H9 (cell line): ENCODE measurements around the gene CDS2. TPM values are rescaled to one million over a fixed set of nuclear protein-coding genes. Genes with fewer than 3 reads are reported as not detected.

Experiments used
- DNase-seq: peaks from one replicate; pipeline ENCODE4 v3.0.0-alpha.2; 2017
- H2AFZ ChIP-seq: one replicate; pipeline ENCODE4 v1.6.1; 2013; ENCODE audit warnings: mild to moderate bottlenecking, low read length, control low read depth, moderate library complexity
- H2AK5ac ChIP-seq: 2 replicates; pipeline ENCODE4 v1.6.1; 2013; ENCODE audit warnings: low read length, control low read depth, mixed read lengths; ENCODE audit not compliant: insufficient read length
- H2BK120ac ChIP-seq: one replicate; pipeline ENCODE4 v1.6.1; 2013; ENCODE audit warnings: low read depth, mild to moderate bottlenecking, low read length, control low read depth, inconsistent platforms; ENCODE audit not compliant: poor library complexity, severe bottlenecking
- H2BK12ac ChIP-seq: 2 replicates; pipeline ENCODE4 v1.6.1; 2013; ENCODE audit warnings: low read length, control low read depth, mixed read lengths, low read depth; ENCODE audit not compliant: insufficient read length
- H2BK15ac ChIP-seq: 2 replicates; pipeline ENCODE4 v1.6.1; 2013; ENCODE audit warnings: low read depth, low read length, control low read depth
- H2BK20ac ChIP-seq: one replicate; pipeline ENCODE4 v1.6.1; 2013; ENCODE audit warnings: low read depth, mild to moderate bottlenecking, low read length, control low read depth, inconsistent platforms; ENCODE audit not compliant: poor library complexity, severe bottlenecking
- H2BK5ac ChIP-seq: 2 replicates; pipeline ENCODE4 v1.6.1; 2013; ENCODE audit warnings: low read length, control low read depth, mixed read lengths; ENCODE audit not compliant: insufficient read length
- H3K14ac ChIP-seq: 2 replicates; pipeline ENCODE4 v1.6.1; 2013; ENCODE audit warnings: low read length, control low read depth; ENCODE audit not compliant: insufficient read depth
- H3K18ac ChIP-seq: 2 replicates; pipeline ENCODE4 v1.6.1; 2013; ENCODE audit warnings: low read depth, mild to moderate bottlenecking, mixed read lengths, low read length, control low read depth; ENCODE audit not compliant: insufficient read length
- H3K23ac ChIP-seq: 2 replicates; pipeline ENCODE4 v1.6.1; 2013; ENCODE audit warnings: low read length, control low read depth, mixed read lengths, low read depth; ENCODE audit not compliant: insufficient read length
- H3K23me2 ChIP-seq: 2 replicates; pipeline ENCODE4 v1.6.1; 2013; ENCODE audit warnings: low read depth, mild to moderate bottlenecking, mixed read lengths, low read length, control low read depth; ENCODE audit not compliant: insufficient read length, poor library complexity, severe bottlenecking
- H3K27ac ChIP-seq: 2 replicates; pipeline ENCODE4 v1.5.1; 2013; ENCODE audit warnings: low read length, control low read depth, mixed read lengths, low read depth; ENCODE audit not compliant: insufficient read length
- H3K27me3 ChIP-seq: 2 replicates; pipeline ENCODE4 v1.6.1; 2013; ENCODE audit warnings: low read length, control low read depth, inconsistent platforms; ENCODE audit not compliant: insufficient read depth
- H3K4ac ChIP-seq: 2 replicates; pipeline ENCODE4 v1.6.1; 2013; ENCODE audit warnings: low read depth, mild to moderate bottlenecking, control low read depth, inconsistent platforms, low read length, moderate library complexity
- H3K4me1 ChIP-seq: 2 replicates; pipeline ENCODE4 v1.6.1; 2013; ENCODE audit warnings: low read length, control low read depth, inconsistent platforms; ENCODE audit not compliant: insufficient read depth
- H3K4me2 ChIP-seq: 2 replicates; pipeline ENCODE4 v1.6.1; 2013; ENCODE audit warnings: low read length, control low read depth, mixed read lengths; ENCODE audit not compliant: insufficient read length, insufficient read depth
- H3K56ac ChIP-seq: 2 replicates; pipeline ENCODE4 v1.6.1; 2013; ENCODE audit warnings: low read depth, mild to moderate bottlenecking, mixed read lengths, low read length, control low read depth; ENCODE audit not compliant: insufficient read length
- H3K79me1 ChIP-seq: 2 replicates; pipeline ENCODE4 v1.6.1; 2013; ENCODE audit warnings: low read depth, mild to moderate bottlenecking, moderate library complexity, low read length, control low read depth, inconsistent platforms; ENCODE audit not compliant: insufficient read depth, poor library complexity, severe bottlenecking
- H3K79me2 ChIP-seq: 2 replicates; pipeline ENCODE4 v1.6.1; 2013; ENCODE audit warnings: low read length, control low read depth, inconsistent platforms; ENCODE audit not compliant: insufficient read depth
- H3K9ac ChIP-seq: 2 replicates; pipeline ENCODE4 v1.6.1; 2013; ENCODE audit warnings: low read length, control low read depth, mixed read lengths; ENCODE audit not compliant: insufficient read length; ENCODE audit errors: extremely low read depth
- H3K9me3 ChIP-seq: one replicate; pipeline ENCODE4 v1.6.1; 2013; ENCODE audit warnings: low read depth, low read length, inconsistent platforms; ENCODE audit not compliant: control insufficient read depth
- H3T11ph ChIP-seq: one replicate; pipeline ENCODE4 v1.6.1; 2013; ENCODE audit warnings: mild to moderate bottlenecking, low read length, control low read depth, inconsistent platforms
- H4K20me1 ChIP-seq: one replicate; pipeline ENCODE4 v1.6.1; 2013; ENCODE audit not compliant: control insufficient read depth, insufficient read length, insufficient read depth
- H4K5ac ChIP-seq: 2 replicates; pipeline ENCODE4 v1.6.1; 2013; ENCODE audit warnings: low read depth, mild to moderate bottlenecking, mixed read lengths, low read length, control low read depth; ENCODE audit not compliant: insufficient read length
- H4K8ac ChIP-seq: replicated peaks from 2 replicates; pipeline ENCODE4 v1.6.1; 2013; ENCODE audit warnings: low read length, control low read depth, mixed read lengths, low read depth; ENCODE audit not compliant: insufficient read length
- H4K91ac ChIP-seq: 2 replicates; pipeline ENCODE4 v1.6.1; 2013; ENCODE audit warnings: low read depth, mild to moderate bottlenecking, moderate library complexity, mixed read lengths, low read length, control low read depth; ENCODE audit not compliant: insufficient read length
- H3K27ac Mint-ChIP-seq, 3 experiments: 2 replicates in 2 of 3; 3 replicates in 1 of 3; pipeline ENCODE4 v1.8.0; 2020 to 2021; ENCODE audit warnings: mixed read lengths in 3 of 3, mild to moderate bottlenecking in 1 of 3, moderate library complexity in 1 of 3
- H3K27me3 Mint-ChIP-seq: 2 replicates; pipeline ENCODE4 v1.8.0; 2021; ENCODE audit warnings: low read depth, mild to moderate bottlenecking, moderate library complexity, mixed read lengths
- H3K36me3 Mint-ChIP-seq, 3 experiments: 2 replicates in 2 of 3; 3 replicates in 1 of 3; pipeline ENCODE4 v1.8.0; 2020 to 2021; ENCODE audit warnings: low read depth in 3 of 3, mixed read lengths in 3 of 3; ENCODE audit not compliant: insufficient read depth in 1 of 3
- H3K4me1 Mint-ChIP-seq, 2 experiments: 2 replicates each; pipeline ENCODE4 v1.8.0; 2020; ENCODE audit warnings: mixed read lengths in 2 of 2
- H3K4me3 Mint-ChIP-seq, 2 experiments: 2 replicates in 1 of 2; 3 replicates in 1 of 2; pipeline ENCODE4 v1.8.0; 2020 to 2021; ENCODE audit warnings: mild to moderate bottlenecking in 2 of 2, mixed read lengths in 2 of 2, moderate library complexity in 1 of 2
- H3K9me3 Mint-ChIP-seq, 2 experiments: 2 replicates in 1 of 2; 3 replicates in 1 of 2; pipeline ENCODE4 v1.8.0; 2020; ENCODE audit warnings: mild to moderate bottlenecking in 2 of 2, mixed read lengths in 2 of 2, moderate library complexity in 1 of 2
- CTCF ChIP-seq: fragments of 200-600 bp; sonication (generic); conservative IDR thresholded peaks from 3 replicates; pipeline ENCODE4 v1.8.0; 2021; ENCODE audit warnings: antibody characterized with exemption, mild to moderate bottlenecking
- WGBS: extraction: QIAGEN DNeasy Blood & Tissue Kit; methylation state at CpG from one replicate; pipeline ENCODE4 v1.1.7; 2013; ENCODE audit warnings: missing lambda C conversion rate, low lambda C conversion rate, mixed read lengths; ENCODE audit not compliant: insufficient read length; ENCODE audit errors: extremely low coverage; 5-methylcytosine and 5-hydroxymethylcytosine counted together
- total RNA-seq: library from RNA; stranded (reverse); gene quantifications from 2 replicates; pipeline ENCODE4 v1.2.1, GENCODE V29; 2021

CDS2 gene
- total RNA-seq, 1 experiment from 2014 or later = 63.2 TPM

- no peak overlapping the region for H3K27ac Mint-ChIP-seq
- H4K8ac ChIP-seq = no peak overlapping the region
- H3K9me3 Mint-ChIP-seq = no peaks in the 10 kb centered on the region
- H3K18ac ChIP-seq = no peak overlapping the region
- no peaks in the 10 kb centered on the region; the same call in 1 of the 2 replicates for H3K27me3 Mint-ChIP-seq
- no peak overlapping the region for H2AFZ ChIP-seq
- H4K5ac ChIP-seq = no peak overlapping the region
- no peak overlapping the region for H3K4ac ChIP-seq
- peaks cover 10% of the 10 kb centered on the region for H3K23me2 ChIP-seq
- H3K36me3 Mint-ChIP-seq = peaks cover 13 to 52% (median 44%) of the 10 kb centered on the region in 3 experiments
- DNase-seq = no peak
- H4K91ac ChIP-seq = no peak overlapping the region
- no peaks in the 10 kb centered on the region for H4K20me1 ChIP-seq
- no peak overlapping the region for H2BK15ac ChIP-seq
- TF ChIP-seq CTCF = no peak
- no peak overlapping the region for H3K4me3 Mint-ChIP-seq
- H2BK20ac ChIP-seq = no peak overlapping the region
- no peaks in the 10 kb centered on the region for H3K9me3 ChIP-seq
- no peak overlapping the region for H3K23ac ChIP-seq
- H3K14ac ChIP-seq = no peak overlapping the region
- no peak overlapping the region for H3K27ac ChIP-seq
- H3K79me2 ChIP-seq = peaks cover 3% of the 10 kb centered on the region; the same call in 1 of the 2 replicates
- no peaks in the 10 kb centered on the region for H3K27me3 ChIP-seq
- peaks cover 4 to 9% of the 10 kb centered on the region in 2 experiments for H3K4me1 Mint-ChIP-seq
- no peak overlapping the region for H3K9ac ChIP-seq
- H3K4me1 ChIP-seq = no peaks in the 10 kb centered on the region
- no peak overlapping the region for H2BK120ac ChIP-seq
- WGBS = no CpG with 5 or more reads among the region's 5 CpGs
- no peak overlapping the region for H3T11ph ChIP-seq
- H3K4me2 ChIP-seq = no peak overlapping the region
- no peak overlapping the region for H2BK5ac ChIP-seq
- no peak overlapping the region for H3K56ac ChIP-seq
- H3K79me1 ChIP-seq = no peaks in the 10 kb centered on the region
- H2AK5ac ChIP-seq = no peak overlapping the region
- no peak overlapping the region for H2BK12ac ChIP-seq
These were observed 17.5 kb upstream of the CDS2 start for GRCh38 chr20:5109276-5109675.
